ENCODE data around the gene RPL13. TPM values are rescaled to one million over a fixed set of nuclear protein-coding genes. Genes with fewer than 3 reads are reported as not detected.
A peak's percentile ranks its signal among the peaks of the same experiment; 100 is the strongest.

Gene RPL13
- total and polyA plus RNA-seq, 2 of the 8 experiments (the other 6 are each of a cell fraction or from before 2014, with no cell fraction given): 2,162 to 7,384 TPM

DNA sequence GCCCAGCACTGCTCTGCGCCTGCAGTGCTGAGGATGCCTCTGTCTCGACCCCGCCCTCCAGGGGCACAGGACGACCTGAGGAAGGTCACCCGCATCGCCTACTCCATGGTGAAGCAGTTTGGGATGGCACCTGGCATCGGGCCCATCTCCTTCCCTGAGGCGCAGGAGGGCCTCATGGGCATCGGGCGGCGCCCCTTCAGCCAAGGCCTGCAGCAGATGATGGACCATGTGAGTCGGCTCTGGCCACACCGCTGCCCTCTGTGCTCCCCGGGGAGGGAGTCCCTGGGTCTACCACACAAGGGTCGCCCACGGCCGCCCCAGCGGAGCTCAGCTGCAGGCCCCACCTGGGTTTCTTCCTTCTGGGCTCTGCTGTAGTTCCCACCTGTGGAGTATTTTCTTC, 6.7 kb upstream of the RPL13 start:
- Histone ChIP-seq H4K20me1 (replicated peaks in 1 of 2; ENCODE audit: control insufficient read depth in 1 of 2, insufficient read depth in 2 of 2, low read length in 2 of 2) (peaks cover 0 to 17% of the 10 kb centered on the region in 2 experiments), H3K4me2 (ENCODE audit: insufficient read depth in 1 of 2, low read depth in 2 of 2, low read length in 2 of 2) (no peak overlapping the region), H2AK5ac (ENCODE audit: low read depth, low read length) (no peak overlapping the region), H3K79me2 (ENCODE audit: control insufficient read depth in 1 of 2, insufficient read depth in 2 of 2, low read length in 2 of 2) (no peaks in the 10 kb centered on the region), H3K18ac (ENCODE audit: extremely low read depth, low read length) (no peak overlapping the region), H3K27ac (ENCODE audit: low read depth, low read length) (no peak overlapping the region), H2BK12ac (ENCODE audit: low read depth, low read length) (no peak overlapping the region), H2BK20ac (ENCODE audit: low read length) (no peak overlapping the region), H3K79me1 (ENCODE audit: low read depth, low read length) (no peaks in the 10 kb centered on the region; the same call in 1 of the 2 replicates), H3K9ac (replicated peaks in 1 of 4; ENCODE audit: extremely low read depth in 1 of 4, low read depth in 3 of 4, low read length in 3 of 4) (peak overlapping the region in 1 of 4 experiments; percentile 3; a peak in 2 of 7 replicates), H3K14ac (ENCODE audit: insufficient read length) (no peak overlapping the region), H2AFZ (ENCODE audit: low read length) (no peak overlapping the region), H3K27me3 (replicated peaks in 1 of 4; ENCODE audit: control insufficient read depth in 3 of 4, extremely low read depth in 1 of 4, insufficient read depth in 3 of 4, low read length in 3 of 4) (no peaks in the 10 kb centered on the region), H3K9me3 (ENCODE audit: insufficient read depth in 2 of 2, low read depth in 1 of 2, low read length in 1 of 2) (no peaks in the 10 kb centered on the region), H2BK15ac (ENCODE audit: low read length) (no peak overlapping the region), H3K4ac (replicated peaks; ENCODE audit: insufficient read length, low read depth, low read length) (no peak overlapping the region), H3K56ac (replicated peaks; ENCODE audit: insufficient read length, low read depth, low read length) (no peak overlapping the region), H3K36me3 (ENCODE audit: control insufficient read depth in 2 of 4, insufficient read depth in 4 of 4, low read length in 3 of 4) (peaks cover 9 to 46% (median 32%) of the 10 kb centered on the region in 4 experiments), H2BK120ac (replicated peaks; ENCODE audit: low read depth, low read length) (no peak overlapping the region), H2BK5ac (ENCODE audit: low read depth, low read length) (no peak overlapping the region), H3K23me2 (ENCODE audit: low read depth, low read length) (no peaks in the 10 kb centered on the region), H4K91ac (replicated peaks; ENCODE audit: insufficient read length, low read length) (no peak overlapping the region), H4K8ac (ENCODE audit: extremely low read depth, insufficient read depth, low read length) (no peak overlapping the region), H3K23ac (ENCODE audit: insufficient read length) (no peak overlapping the region), H4K5ac (ENCODE audit: insufficient read length, low read depth, low read length) (no peak overlapping the region), H3K4me1 (replicated peaks in 1 of 4; ENCODE audit: control insufficient read depth in 3 of 4, insufficient read depth in 4 of 4, low read length in 3 of 4) (no peaks in the 10 kb centered on the region), H3K4me3 (ENCODE audit: extremely low read depth in 1 of 4, insufficient read depth in 2 of 4, low read depth in 3 of 4, low read length in 4 of 4) (no peak overlapping the region)
- POLR2A ChIA-PET (ENCODE audit: partially characterized antibody): interaction anchor here (5.4 to 6.5 kb wide), 2 partner anchors 10 to 14 kb away, joined by 47 to 63 read pairs; no protein-coding TSS in a partner anchor
- FAIRE-seq: no peak
- CTCF ChIA-PET (ENCODE audit: partially characterized antibody): interaction anchor here (0.9 to 1.5 kb wide), 2 partner anchors 13 to 153 kb away, joined by 3 read pairs; no protein-coding TSS in a partner anchor
- DNase-seq (ENCODE audit: low read depth in 1 of 2, low spot score in 2 of 2): no peak
- WGBS, 2 experiments (ENCODE audit: extremely low coverage in 1 of 2, insufficient coverage in 1 of 2, insufficient read length in 1 of 2, insufficient replicate concordance in 2 of 2, low coverage in 1 of 2, low lambda C conversion rate in 2 of 2, missing lambda C conversion rate in 1 of 2): 97% methylated on average over 18 of the region's 18 CpGs; no CpG with 5 or more reads in 1 of the 2 experiments
- TF ChIP-seq GABPA (IDR thresholded peaks at IDR 0.05; ENCODE audit: borderline replicate concordance, insufficient read depth, low read length) (no peak), RNF2 (IDR thresholded peaks at IDR 0.05; ENCODE audit: borderline replicate concordance, low read depth, low read length, missing control alignments, poor library complexity, severe bottlenecking) (no peak), SUZ12 (IDR thresholded peaks at IDR 0.05; ENCODE audit: low read length) (no peak), EGR1 (IDR thresholded peaks at IDR 0.05; ENCODE audit: borderline replicate concordance, low read depth, low read length) (no peak), TEAD4 (IDR thresholded peaks at IDR 0.05; ENCODE audit: low read depth, low read length) (no peak), FOSL1 (IDR thresholded peaks at IDR 0.05; ENCODE audit: insufficient read depth, low read depth, low read length) (no peak), KDM5A (IDR thresholded peaks at IDR 0.05; ENCODE audit: low read length) (no peak), PHF8 (conservative IDR thresholded peaks at IDR 0.05; ENCODE audit: low read depth, low read length) (no peak), JUND (IDR thresholded peaks at IDR 0.05; ENCODE audit: low read length) (no peak), RAD21 (IDR thresholded peaks at IDR 0.05 in 1 of 2, conservative IDR thresholded peaks at IDR 0.05 in 1 of 2; ENCODE audit: low read depth in 2 of 2, low read length in 2 of 2) (no peak), CREB1 (IDR thresholded peaks at IDR 0.05) (no peak), TBP (IDR thresholded peaks at IDR 0.05; ENCODE audit: low read depth, low read length) (no peak)
- TF ChIP-seq, protein P1, sequence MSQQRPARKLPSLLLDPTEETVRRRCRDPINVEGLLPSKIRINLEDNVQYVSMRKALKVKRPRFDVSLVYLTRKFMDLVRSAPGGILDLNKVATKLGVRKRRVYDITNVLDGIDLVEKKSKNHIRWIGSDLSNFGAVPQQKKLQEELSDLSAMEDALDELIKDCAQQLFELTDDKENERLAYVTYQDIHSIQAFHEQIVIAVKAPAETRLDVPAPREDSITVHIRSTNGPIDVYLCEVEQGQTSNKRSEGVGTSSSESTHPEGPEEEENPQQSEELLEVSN (IDR thresholded peaks at IDR 0.05): no peak

All from H1 (cell line).